ENCODE measurements around the gene DSCAML1.

GRCh38 chr11:117766576-117766975 is 30.4 kb downstream of the DSCAML1 start:
- TF ChIP-seq MBD2 (IDR thresholded peaks at IDR 0.05; ENCODE audit: borderline replicate concordance, low read depth) (no peak), POLR2A (conservative IDR thresholded peaks at IDR 0.05) (no peak), CTCF (IDR thresholded peaks at IDR 0.05 in 2 of 3, conservative IDR thresholded peaks at IDR 0.05 in 1 of 3; ENCODE audit: insufficient read depth in 2 of 3, low read depth in 1 of 3, low read length in 3 of 3) (peak in 2 of 3 experiments; percentile 10 to 15; a peak in 1 of 6 replicates)

Data from K562 (cell line).